IMR-90 (cell line): Measurements from ENCODE around the gene SERPINC1.

ENCODE experiments used
- MAZ ChIP-seq: IDR thresholded peaks from 2 replicates; pipeline ENCODE4 v1.6.1; 2012; ENCODE audit warnings: low read depth, mild to moderate bottlenecking, low read length, improper control_type of control experiment, moderate library complexity, borderline replicate concordance
- TF ChIP-seq, protein P1 (sequence below): conservative IDR thresholded peaks from 2 replicates; pipeline ENCODE4 v1.5.1; 2012; ENCODE audit warnings: mild to moderate bottlenecking, low read depth, low read length, improper control_type of control experiment

DNA sequence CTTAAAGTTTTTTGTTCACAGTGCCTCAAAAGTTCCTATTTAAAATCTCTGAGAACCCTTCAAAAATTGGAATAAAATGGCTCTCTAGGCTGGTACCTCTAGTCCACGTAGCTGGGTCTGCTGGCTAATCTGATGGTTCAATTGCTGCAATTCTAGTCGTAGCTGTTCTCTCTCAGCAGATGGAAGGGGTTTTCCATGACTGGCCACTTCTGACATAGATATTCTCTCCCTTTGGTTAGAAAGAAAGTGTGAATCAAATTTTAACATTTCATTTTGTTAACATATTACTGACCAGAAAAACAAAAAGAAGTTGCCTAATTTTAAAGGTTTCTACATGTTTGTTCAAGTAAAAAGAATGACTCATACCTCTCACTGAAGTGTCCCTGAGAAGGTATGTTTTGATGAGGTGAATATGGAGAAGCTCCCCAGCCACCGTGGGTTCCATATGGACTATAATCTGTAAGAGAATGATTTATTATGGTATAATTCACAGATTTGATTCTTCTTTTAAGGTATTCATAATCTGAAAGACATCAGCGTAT is 29.3 kb upstream of the SERPINC1 start:
- TF ChIP-seq, protein P1, sequence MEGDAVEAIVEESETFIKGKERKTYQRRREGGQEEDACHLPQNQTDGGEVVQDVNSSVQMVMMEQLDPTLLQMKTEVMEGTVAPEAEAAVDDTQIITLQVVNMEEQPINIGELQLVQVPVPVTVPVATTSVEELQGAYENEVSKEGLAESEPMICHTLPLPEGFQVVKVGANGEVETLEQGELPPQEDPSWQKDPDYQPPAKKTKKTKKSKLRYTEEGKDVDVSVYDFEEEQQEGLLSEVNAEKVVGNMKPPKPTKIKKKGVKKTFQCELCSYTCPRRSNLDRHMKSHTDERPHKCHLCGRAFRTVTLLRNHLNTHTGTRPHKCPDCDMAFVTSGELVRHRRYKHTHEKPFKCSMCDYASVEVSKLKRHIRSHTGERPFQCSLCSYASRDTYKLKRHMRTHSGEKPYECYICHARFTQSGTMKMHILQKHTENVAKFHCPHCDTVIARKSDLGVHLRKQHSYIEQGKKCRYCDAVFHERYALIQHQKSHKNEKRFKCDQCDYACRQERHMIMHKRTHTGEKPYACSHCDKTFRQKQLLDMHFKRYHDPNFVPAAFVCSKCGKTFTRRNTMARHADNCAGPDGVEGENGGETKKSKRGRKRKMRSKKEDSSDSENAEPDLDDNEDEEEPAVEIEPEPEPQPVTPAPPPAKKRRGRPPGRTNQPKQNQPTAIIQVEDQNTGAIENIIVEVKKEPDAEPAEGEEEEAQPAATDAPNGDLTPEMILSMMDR: no peak
- no peak for TF ChIP-seq MAZ
